ENCODE results near the gene PVR. TPM values are rescaled to one million over a fixed set of nuclear protein-coding genes. Genes with fewer than 3 reads are reported as not detected.
"Not testable (repeated sequence)": the region's sequence is repeated elsewhere in the genome, so short reads cannot be mapped to it uniquely, and the experiment has no call there.

PVR gene
- total RNA-seq, 1 donor from 2014 or later: 26.0 TPM

DNA sequence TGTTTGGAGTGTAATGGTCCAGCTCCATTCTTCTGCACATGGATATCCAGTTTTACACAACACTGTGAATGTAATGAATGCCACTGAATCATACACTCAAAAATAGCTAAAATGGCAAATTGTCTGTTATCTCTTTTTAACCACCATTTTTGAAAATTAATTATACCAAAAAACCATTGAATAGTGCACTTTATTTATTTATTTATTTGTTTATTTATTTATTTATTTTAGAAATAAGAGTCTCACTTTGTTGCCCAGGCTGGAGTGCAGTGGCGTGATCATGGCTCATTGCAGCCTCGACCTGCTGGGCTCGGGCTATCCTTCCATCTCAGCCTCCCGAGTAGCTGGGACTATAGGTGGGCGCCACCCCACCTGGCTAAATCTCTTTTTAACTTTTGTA, 20.3 kb downstream of the PVR start:
- intact Hi-C loops (cut with DNase I): no loop called here
- no peaks in the 10 kb centered on the region for H3K27me3 ChIP-seq
- no peak overlapping the region for H3K4me3 ChIP-seq
- H3K9me3 ChIP-seq: no peaks in the 10 kb centered on the region
- H3K36me3 ChIP-seq: peaks cover 0 to 14% of the 10 kb centered on the region in 2 donors
- TF ChIP-seq, protein P1, sequence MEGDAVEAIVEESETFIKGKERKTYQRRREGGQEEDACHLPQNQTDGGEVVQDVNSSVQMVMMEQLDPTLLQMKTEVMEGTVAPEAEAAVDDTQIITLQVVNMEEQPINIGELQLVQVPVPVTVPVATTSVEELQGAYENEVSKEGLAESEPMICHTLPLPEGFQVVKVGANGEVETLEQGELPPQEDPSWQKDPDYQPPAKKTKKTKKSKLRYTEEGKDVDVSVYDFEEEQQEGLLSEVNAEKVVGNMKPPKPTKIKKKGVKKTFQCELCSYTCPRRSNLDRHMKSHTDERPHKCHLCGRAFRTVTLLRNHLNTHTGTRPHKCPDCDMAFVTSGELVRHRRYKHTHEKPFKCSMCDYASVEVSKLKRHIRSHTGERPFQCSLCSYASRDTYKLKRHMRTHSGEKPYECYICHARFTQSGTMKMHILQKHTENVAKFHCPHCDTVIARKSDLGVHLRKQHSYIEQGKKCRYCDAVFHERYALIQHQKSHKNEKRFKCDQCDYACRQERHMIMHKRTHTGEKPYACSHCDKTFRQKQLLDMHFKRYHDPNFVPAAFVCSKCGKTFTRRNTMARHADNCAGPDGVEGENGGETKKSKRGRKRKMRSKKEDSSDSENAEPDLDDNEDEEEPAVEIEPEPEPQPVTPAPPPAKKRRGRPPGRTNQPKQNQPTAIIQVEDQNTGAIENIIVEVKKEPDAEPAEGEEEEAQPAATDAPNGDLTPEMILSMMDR (IDR thresholded peaks at IDR 0.05): no peak
- no peak for TF ChIP-seq POLR2A (IDR thresholded peaks at IDR 0.05)
- TF ChIP-seq POLR2AphosphoS5 (IDR thresholded peaks at IDR 0.05; ENCODE audit: insufficient read depth in 1 of 2, low read depth in 1 of 2): no peak
- no peak overlapping the region for H3K27ac ChIP-seq
- DNase-seq (ENCODE audit: extremely low spot score in 2 of 2): no peak
- peaks cover 16% of the 10 kb centered on the region for H3K4me1 ChIP-seq

DNA sequence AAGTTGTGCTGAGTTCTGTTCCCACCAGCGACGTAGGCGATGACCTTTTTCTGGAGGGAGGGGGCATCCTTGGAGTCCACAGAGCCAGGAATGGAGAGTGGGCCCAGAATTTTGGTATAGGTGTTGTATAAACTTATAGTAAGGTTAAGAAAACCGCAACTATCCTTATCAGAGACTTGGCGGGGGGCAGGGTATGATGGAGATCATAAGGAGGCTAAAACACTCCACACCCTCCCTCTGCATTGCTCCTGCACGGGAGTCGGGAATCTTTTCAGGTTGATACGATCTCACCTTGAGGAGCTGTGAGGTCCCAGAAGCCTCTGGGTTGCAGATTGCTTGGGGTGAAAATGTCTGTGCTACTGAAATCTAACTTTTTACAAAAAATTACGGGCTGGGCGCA, 21.3 kb downstream of the PVR start:
- Histone ChIP-seq H3K27me3 (no peaks in the 10 kb centered on the region), H3K4me1 (peaks cover 16% of the 10 kb centered on the region), H3K9me3 (no peaks in the 10 kb centered on the region), H3K27ac (no peak overlapping the region), H3K36me3 (peaks cover 0 to 8% of the 10 kb centered on the region in 2 donors), H3K4me3 (no peak overlapping the region)
- no peak for DNase-seq (ENCODE audit: extremely low spot score in 2 of 2)
- no peak for TF ChIP-seq POLR2AphosphoS5 (IDR thresholded peaks at IDR 0.05; ENCODE audit: insufficient read depth in 1 of 2, low read depth in 1 of 2)
- no peak for TF ChIP-seq POLR2A (IDR thresholded peaks at IDR 0.05)
- TF ChIP-seq, protein P1 (IDR thresholded peaks at IDR 0.05): no peak
- intact Hi-C loops (cut with DNase I): no loop called here

DNA sequence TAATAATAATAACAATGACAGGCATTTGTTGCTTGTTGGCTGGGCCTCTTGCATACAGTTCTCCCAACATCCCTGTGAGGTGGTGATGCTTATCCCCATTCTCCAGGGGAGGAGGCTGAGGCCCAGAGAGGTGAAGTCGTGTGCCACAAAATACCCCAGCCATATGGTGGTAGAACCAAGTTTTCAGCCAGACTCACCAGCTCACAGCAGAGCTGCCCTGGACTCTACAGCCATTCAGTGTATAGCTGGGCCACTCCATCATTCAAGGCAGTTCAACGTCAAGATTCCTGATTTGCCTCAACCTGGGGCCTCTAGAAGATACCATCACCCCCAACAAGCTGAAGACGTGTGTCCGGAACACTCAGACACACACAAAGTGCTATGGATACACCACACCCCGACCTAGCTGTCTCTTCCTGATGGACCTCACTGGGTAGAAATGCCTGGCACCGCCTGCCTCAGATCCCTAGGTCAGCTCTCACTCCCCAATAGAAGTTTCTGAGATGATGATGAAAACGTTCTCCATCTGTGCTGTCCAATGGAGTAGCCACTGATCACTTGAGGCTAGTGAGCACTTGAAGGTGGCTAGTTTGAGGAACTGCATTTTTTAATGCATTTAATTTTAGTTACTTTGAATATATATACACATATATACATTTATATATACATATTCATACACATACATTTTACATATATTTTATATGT, 23.3 kb downstream of the PVR start:
- H3K9me3 ChIP-seq: no peaks in the 10 kb centered on the region
- H3K36me3 ChIP-seq: peaks cover 0 to 6% of the 10 kb centered on the region in 2 donors
- H3K4me3 ChIP-seq: no peak overlapping the region
- H3K27me3 ChIP-seq: no peaks in the 10 kb centered on the region
- intact Hi-C loops (cut with DNase I): no loop called here
- H3K27ac ChIP-seq: no peak overlapping the region
- TF ChIP-seq, protein P1 (IDR thresholded peaks at IDR 0.05): no peak
- TF ChIP-seq POLR2A (IDR thresholded peaks at IDR 0.05) (no peak), POLR2AphosphoS5 (IDR thresholded peaks at IDR 0.05; ENCODE audit: insufficient read depth in 1 of 2, low read depth in 1 of 2) (no peak)
- H3K4me1 ChIP-seq: peaks cover 11% of the 10 kb centered on the region
- no peak for DNase-seq (ENCODE audit: extremely low spot score in 2 of 2)

DNA sequence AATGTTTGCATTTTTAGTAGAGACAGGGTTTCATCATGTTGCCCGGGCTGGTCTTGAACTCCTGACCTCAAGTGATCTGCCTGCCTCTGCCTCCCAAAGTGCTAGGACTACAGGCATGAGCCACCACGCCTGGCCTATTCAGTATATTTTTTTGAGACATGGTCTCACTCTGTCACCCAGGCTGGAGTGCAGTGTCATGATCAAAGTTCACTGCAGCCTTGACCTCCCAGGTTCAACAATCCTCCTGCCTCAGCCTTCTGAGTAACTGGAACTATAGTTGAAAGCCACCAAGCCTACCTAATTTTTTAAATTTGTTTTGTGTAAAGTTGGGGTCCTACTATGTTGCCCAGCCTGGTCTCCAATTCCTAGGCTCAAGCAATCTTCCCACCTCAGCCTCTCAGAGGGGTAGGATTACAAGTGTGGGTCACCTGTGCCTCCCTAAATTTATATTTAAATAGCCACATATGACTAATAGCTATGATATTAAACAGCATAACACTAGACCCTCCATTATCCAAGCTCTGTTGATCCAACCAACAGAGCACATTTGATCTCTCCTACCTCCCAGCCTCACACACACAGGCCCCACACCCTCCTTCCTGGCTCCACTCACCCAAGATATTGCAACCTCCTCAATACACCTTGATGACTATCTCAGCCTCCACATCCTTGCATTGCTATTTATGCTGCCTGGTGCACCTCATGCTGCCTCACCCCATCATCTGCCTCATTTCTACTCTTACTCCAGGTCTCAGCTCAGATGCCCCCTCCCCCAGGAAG, 25.5 kb downstream of the PVR start:
- Histone ChIP-seq H3K27ac (no peak overlapping the region), H3K4me1 (no peaks in the 10 kb centered on the region), H3K36me3 (no peaks in the 10 kb centered on the region), H3K27me3 (no peaks in the 10 kb centered on the region), H3K4me3 (no peak overlapping the region), H3K9me3 (no peaks in the 10 kb centered on the region)
- intact Hi-C loops (cut with DNase I): no loop called here
- no peak for TF ChIP-seq POLR2A (IDR thresholded peaks at IDR 0.05)
- TF ChIP-seq, protein P1 (IDR thresholded peaks at IDR 0.05): no peak
- no peak for TF ChIP-seq POLR2AphosphoS5 (IDR thresholded peaks at IDR 0.05; ENCODE audit: insufficient read depth in 1 of 2, low read depth in 1 of 2)
- DNase-seq (ENCODE audit: extremely low spot score in 2 of 2): no peak

DNA sequence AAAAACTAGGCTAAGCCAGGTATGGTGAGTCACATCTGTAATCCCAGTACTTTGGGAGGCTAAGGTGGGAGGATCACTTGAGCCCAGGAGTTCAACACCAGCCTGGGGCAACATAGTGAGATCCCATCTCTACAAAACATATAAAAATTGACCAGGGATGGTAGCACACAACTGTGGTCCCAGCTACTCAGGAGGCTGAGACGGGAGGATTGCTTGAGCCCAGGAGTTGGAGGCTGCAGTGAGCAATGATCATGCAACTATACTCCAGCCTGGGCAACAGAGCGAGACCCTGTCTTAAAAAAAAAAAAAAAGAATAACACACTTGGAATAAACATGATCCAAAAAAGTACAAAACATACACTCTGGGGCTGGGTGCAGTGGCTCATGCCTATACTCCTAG, 26.3 kb downstream of the PVR start:
- H3K4me1 ChIP-seq; H3K4me3 ChIP-seq; DNase-seq (ENCODE audit: extremely low spot score in 2 of 2); H3K9me3 ChIP-seq; H3K27me3 ChIP-seq; intact Hi-C loops (cut with DNase I); H3K36me3 ChIP-seq; H3K27ac ChIP-seq: not testable (repeated sequence)
